ENCODE data around the gene HES5.
"Not testable (repeated sequence)": the region's sequence is repeated elsewhere in the genome, so short reads cannot be mapped to it uniquely, and the experiment has no call there.

Gene HES5

DNA sequence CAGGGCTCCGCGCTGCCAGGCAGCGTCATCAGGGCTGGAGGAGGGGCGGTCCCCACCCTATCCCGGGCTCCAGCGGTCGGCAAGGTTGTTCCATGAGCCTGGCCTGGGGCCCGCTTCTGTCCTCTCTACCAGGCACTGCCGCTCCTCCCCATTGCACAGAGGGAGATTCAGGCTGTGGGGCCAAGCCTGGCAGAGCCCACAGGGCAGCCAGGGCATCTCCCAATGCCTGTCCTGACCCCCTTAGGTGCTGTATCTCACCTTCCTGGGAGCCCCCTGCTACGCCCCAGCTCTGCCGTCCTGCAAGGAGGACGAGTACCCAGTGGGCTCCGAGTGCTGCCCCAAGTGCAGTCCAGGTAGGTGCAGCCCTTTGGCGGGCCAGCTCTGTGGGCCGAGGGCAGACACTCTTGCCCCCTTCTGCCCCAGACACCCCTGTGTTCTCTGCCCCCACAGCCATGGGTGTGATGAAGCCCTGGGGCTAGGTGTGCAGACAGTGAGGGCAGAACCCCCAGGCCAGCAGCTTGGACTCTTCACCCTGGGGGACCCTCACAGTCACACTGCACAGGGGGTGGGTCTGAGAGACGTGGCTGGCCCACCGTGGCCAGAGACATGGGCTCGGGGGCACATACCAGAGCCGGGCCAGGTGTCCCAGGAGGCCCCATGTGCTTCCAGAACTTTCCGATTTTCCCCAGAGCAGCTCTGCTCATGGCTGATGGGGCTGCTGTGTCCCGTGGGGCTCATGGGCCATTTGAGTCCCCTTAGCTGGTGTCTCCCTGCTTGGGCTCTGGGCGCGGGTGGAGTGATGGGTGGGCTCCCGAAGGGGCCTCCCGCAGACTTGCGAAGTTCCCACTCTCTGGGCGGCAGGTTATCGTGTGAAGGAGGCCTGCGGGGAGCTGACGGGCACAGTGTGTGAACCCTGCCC lies 27.7 kb upstream of the HES5 start:
- Mint-ChIP-seq H3K4me3 (peak overlapping the region; percentile 93 to 98), H3K9me3 (no peaks in the 10 kb centered on the region), H3K27me3 (no peaks in the 10 kb centered on the region), H3K36me3 (ENCODE audit: insufficient read depth) (peaks cover 35% of the 10 kb centered on the region), H3K4me1 (ENCODE audit: low read depth in 2 of 2) (peaks cover 44 to 46% of the 10 kb centered on the region in 2 donors), H3K27ac (peak overlapping the region; percentile 96 to 99)
- DNase-seq = no peak
- no peak for ATAC-seq (replicated peaks)

DNA sequence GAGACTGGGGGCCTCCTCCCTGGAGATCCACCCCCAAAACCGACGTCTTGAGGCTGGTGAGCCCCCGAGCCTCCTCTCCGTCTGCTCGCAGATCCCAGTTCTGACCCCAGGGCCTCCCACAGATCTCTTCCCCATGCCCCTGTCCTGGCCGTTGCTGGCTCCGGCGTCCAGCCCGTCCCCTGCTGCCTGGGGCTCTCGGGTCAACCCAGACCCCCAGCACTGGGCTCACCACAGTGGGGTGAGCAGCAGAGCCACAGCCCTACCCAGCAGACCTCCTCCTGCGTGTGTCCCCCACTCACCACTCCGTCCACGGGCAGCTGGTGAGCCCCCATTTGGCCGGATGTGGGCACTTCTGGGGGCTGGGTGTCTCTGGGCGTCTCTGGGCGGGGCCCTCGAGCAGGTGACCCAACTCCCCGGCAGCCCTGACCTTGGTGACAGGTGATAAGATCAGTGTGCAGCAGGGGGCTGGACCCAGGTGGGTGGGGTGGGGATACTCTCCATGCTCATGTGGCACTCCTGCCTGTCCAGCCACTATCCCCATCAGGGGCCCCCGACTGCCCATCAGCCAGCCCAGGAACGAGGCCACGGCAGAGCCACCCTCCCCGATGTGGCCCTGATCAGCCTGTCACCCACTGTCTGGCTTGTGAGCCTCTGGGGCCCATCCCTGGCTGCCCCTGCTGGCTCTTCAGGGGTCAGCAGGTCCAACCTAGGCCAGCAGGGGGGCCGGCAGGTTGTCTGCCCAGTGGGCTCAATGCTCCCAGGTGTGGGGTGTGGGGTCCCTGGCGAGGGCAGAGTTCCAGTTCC lies 26.8 kb upstream of the HES5 start:
- Mint-ChIP-seq H3K27ac (peak overlapping the region; percentile 96 to 99), H3K4me3 (peak overlapping the region; percentile 93 to 98), H3K4me1 (ENCODE audit: low read depth in 2 of 2) (peaks cover 44 to 46% of the 10 kb centered on the region in 2 donors), H3K36me3 (ENCODE audit: insufficient read depth) (peaks cover 35% of the 10 kb centered on the region), H3K9me3 (no peaks in the 10 kb centered on the region), H3K27me3 (no peaks in the 10 kb centered on the region)
- ATAC-seq (replicated peaks) (peak; percentile 15), DNase-seq (peak; percentile 22 to 32 (median 30))

DNA sequence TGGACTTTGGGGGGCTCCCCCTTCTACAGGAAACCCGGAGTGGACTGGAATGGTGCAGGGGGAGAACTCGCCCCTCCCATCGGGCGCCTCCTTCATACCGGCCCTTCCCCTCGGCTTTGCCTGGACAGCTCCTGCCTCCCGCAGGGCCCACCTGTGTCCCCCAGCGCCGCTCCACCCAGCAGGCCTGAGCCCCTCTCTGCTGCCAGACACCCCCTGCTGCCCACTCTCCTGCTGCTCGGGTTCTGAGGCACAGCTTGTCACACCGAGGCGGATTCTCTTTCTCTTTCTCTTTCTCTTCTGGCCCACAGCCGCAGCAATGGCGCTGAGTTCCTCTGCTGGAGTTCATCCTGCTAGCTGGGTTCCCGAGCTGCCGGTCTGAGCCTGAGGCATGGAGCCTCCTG lies 26.2 kb upstream of the HES5 start, which contains the start of gene TNFRSF14:
Gene TNFRSF14 (plus strand): TSS at position 95 of the 401 bp plus-strand sequence. CDS start 294 bp downstream, at position 389.
- Mint-ChIP-seq H3K4me3 (peak within 1 kb of the TSS; percentile 93 to 98), H3K27me3 (no peaks in the 10 kb centered on the region), H3K36me3 (ENCODE audit: insufficient read depth) (peaks cover 35% of the 10 kb centered on the region), H3K9me3 (no peaks in the 10 kb centered on the region), H3K4me1 (ENCODE audit: low read depth in 2 of 2) (peaks cover 40 to 43% of the 10 kb centered on the region in 2 donors), H3K27ac (peak within 1 kb of the TSS; percentile 96 to 99)
- ATAC-seq (replicated peaks) (peak; percentile 76), DNase-seq (peak; percentile 67 to 73 (median 71))

DNA sequence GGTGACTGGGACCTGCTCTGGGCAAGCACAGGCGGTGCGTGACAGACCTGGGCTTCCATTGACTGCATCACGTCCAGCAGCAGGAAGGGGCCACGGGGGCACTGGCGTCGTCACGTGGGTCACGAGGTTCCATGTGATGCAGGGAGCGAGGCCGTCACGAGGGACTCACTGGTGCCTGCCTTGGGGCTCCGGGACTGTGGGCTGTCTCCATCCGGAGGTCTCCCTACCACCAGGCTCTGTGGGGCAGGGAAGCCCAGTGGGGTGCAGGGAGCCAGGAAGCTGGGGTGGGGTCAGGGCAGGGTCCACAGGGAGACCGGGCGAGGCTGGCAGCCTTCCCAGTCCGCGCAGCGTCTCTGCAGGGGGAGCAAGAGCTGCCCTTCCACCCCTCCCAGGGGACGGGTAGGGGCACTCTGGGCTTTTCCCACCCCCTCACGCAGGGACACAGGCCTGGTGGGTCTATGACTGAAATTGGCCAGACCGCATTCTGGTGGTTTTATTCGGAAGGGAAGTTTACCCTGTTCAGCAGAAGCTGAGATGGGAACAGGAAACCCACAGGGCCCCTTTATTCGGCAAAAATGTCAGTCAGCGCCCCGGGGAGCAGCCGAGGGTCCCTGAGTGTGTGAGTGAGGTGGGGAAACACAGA lies 25.7 kb upstream of the HES5 start:
- H3K27me3 Mint-ChIP-seq = no peaks in the 10 kb centered on the region
- H3K9me3 Mint-ChIP-seq = no peaks in the 10 kb centered on the region
- ATAC-seq (replicated peaks) (peak; percentile 64), DNase-seq (peak; percentile 67 to 70 (median 68))
- peak overlapping the region; percentile 93 to 98 for H3K4me3 Mint-ChIP-seq
- peaks cover 33% of the 10 kb centered on the region for H3K36me3 Mint-ChIP-seq (ENCODE audit: insufficient read depth)
- H3K27ac Mint-ChIP-seq = peak overlapping the region; percentile 96 to 99
- H3K4me1 Mint-ChIP-seq (ENCODE audit: low read depth in 2 of 2) = peaks cover 38 to 43% of the 10 kb centered on the region in 2 donors

DNA sequence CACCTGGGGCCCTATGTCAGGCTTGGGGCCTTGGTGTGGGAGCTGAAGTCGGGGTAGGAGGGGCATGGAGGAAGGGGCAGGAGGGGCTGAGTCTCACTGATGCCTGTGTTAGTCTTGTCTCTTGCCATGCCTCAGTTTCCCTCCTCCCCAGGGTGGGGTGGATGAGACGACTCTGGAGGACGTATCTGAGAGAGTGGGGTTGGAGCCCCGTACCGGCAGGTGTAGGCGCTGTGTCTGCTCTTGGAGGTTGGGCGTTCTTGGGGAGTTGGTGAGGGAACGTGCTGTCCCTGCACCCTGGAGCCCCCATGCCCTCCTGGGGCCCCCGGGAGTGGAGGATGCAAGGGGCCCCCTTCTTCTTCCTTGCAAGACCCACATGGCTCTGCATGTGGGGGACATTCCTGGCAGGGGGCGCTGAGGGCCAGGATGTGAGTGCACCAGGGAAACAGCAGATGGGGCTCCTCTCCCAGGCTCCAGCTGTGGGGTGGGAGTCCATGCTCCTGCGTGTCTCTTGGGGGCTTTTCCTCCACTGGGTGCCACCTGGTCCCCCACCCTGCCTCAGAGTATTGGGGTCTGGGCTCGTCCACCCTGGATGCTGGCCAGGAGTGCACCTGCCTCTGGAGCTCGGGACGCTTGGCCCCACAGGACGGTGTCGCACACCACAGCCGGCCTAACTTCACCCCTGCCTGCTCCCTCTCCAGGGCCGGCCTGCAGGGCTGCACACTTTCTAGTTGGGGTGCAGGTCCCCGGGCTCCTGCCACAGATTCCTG lies 24.7 kb upstream of the HES5 start:
- Mint-ChIP-seq H3K9me3 (no peaks in the 10 kb centered on the region), H3K27me3 (no peaks in the 10 kb centered on the region), H3K4me1 (ENCODE audit: low read depth in 2 of 2) (peaks cover 38 to 41% of the 10 kb centered on the region in 2 donors), H3K36me3 (ENCODE audit: insufficient read depth) (peaks cover 31% of the 10 kb centered on the region), H3K4me3 (peak overlapping the region; percentile 93 to 98), H3K27ac (peak overlapping the region; percentile 96 to 99)
- ATAC-seq (replicated peaks) = no peak
- peak in 2 of 3 experiments; percentile 27 to 38 for DNase-seq

DNA sequence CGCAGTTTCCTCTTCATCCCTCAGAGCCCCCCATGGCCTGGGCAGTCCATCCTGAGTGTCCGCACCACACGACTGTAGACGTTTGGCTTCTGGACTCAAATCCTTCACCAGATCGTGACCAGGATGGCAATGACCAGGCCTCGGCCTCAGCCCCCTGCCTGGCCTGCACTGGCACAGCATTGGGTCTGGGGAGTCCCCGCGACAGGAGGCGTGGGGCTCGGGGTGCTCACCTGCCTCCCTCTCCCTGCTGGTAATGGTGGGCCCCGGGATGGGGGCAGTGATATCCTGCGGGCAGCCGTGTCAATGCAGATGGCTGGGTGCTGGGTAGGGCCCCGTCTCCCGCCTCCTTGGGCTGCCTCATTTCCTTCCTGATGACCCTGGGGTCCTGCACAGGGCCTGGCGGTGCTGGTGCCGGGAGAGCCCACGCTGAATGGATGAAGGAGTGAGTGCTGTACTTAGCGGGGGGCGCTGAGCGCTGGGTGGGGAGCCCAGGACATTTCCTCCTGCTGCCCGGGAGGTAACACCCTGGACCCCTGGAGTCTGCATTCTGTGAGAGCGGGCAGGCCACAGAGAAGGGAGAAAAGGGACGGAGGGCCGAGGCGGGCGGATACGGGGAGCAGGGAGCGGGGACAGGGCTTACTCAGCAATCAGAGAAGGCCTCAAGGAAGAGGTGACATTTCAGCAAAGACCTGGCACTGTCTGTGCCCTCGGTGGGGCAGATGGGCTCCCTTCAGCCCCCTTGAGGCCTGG lies 24.0 kb upstream of the HES5 start:
- DNase-seq (no peak), ATAC-seq (replicated peaks) (no peak)
- Mint-ChIP-seq H3K4me3 (peak overlapping the region; percentile 93 to 98), H3K9me3 (no peaks in the 10 kb centered on the region), H3K36me3 (ENCODE audit: insufficient read depth) (peaks cover 24% of the 10 kb centered on the region), H3K4me1 (ENCODE audit: low read depth in 2 of 2) (peaks cover 39 to 43% of the 10 kb centered on the region in 2 donors), H3K27me3 (no peaks in the 10 kb centered on the region), H3K27ac (peak overlapping the region; percentile 96 to 99)

DNA sequence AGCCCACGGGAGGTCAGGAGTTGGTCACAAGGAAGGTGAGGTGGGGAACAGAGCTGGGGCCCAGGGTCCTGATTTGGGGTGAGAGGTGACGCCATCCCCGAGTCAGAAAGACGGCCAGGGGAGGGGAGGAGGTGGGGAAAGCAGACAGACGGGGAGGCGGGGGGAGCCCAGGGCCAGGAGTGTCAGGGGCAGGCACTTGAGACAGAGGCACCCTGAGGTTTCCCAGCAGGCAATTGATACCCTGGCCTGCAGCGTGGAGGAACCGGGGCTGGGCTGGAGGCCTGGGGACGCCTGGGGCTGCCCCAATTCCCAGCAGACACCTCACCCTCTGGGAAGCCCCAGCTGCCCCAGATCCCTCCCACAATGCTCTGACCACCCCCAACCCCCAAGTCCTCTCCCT lies 23.0 kb upstream of the HES5 start:
- not testable (repeated sequence) for DNase-seq; ATAC-seq (replicated peaks); H3K4me3 Mint-ChIP-seq; H3K27ac Mint-ChIP-seq; H3K9me3 Mint-ChIP-seq; H3K27me3 Mint-ChIP-seq
- Mint-ChIP-seq H3K36me3 (ENCODE audit: insufficient read depth) (peaks cover 26% of the 10 kb centered on the region), H3K4me1 (ENCODE audit: low read depth in 2 of 2) (peaks cover 41 to 42% of the 10 kb centered on the region in 2 donors)

DNA sequence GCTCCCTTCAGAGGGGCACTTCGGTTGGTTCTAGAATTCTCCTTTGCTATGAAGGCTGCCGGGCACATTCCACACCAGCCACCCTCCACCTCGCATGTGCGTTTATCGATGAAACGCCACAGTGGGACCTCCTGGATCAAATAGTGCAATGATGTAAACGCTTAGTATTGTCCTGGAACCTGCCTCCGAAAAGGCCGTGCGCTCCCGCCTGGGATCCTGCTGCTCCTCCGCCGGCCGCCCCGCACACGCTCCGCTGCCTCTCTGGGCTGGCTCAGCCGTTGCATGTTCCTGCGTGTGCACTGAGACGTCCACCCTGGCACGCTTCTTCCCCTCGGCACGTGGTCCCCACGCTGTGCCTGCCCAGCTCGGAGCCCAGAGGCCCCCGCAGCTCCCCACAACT lies 22.1 kb upstream of the HES5 start:
- H3K27ac Mint-ChIP-seq = peak overlapping the region in 1 of 2 donors; percentile 62
- peaks cover 36 to 43% of the 10 kb centered on the region in 2 donors for H3K4me1 Mint-ChIP-seq (ENCODE audit: low read depth in 2 of 2)
- peaks cover 35% of the 10 kb centered on the region for H3K36me3 Mint-ChIP-seq (ENCODE audit: insufficient read depth)
- H3K27me3 Mint-ChIP-seq = no peaks in the 10 kb centered on the region
- no peaks in the 10 kb centered on the region for H3K9me3 Mint-ChIP-seq
- no peak for ATAC-seq (replicated peaks)
- no peak overlapping the region for H3K4me3 Mint-ChIP-seq
- no peak for DNase-seq

DNA sequence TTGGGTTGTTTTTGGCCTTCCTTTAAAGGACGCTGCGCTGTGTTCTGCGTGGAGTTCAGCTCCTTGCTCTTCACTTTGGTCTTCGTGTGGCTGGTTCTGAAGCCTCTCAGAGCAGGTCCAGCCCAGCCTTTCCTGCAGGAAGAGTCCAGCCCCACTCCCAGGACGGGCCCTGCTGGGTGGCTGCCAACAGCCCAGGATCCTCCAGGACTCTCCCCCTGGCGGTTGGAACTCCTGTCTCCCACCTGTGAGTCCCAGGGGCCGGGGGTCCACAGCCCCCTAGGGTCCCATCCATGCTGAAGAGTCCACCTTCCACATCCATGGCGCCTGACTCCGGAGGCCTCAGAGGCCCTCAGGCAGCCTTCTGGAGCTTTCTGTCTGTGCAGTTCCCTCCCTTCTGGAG lies 21.5 kb upstream of the HES5 start:
- H3K9me3 Mint-ChIP-seq; ATAC-seq (replicated peaks); DNase-seq; H3K4me3 Mint-ChIP-seq; H3K27me3 Mint-ChIP-seq: not testable (repeated sequence)
- peak overlapping the region in 1 of 2 donors; percentile 62 for H3K27ac Mint-ChIP-seq
- peaks cover 38% of the 10 kb centered on the region for H3K36me3 Mint-ChIP-seq (ENCODE audit: insufficient read depth)
- peaks cover 34 to 42% of the 10 kb centered on the region in 2 donors for H3K4me1 Mint-ChIP-seq (ENCODE audit: low read depth in 2 of 2)

DNA sequence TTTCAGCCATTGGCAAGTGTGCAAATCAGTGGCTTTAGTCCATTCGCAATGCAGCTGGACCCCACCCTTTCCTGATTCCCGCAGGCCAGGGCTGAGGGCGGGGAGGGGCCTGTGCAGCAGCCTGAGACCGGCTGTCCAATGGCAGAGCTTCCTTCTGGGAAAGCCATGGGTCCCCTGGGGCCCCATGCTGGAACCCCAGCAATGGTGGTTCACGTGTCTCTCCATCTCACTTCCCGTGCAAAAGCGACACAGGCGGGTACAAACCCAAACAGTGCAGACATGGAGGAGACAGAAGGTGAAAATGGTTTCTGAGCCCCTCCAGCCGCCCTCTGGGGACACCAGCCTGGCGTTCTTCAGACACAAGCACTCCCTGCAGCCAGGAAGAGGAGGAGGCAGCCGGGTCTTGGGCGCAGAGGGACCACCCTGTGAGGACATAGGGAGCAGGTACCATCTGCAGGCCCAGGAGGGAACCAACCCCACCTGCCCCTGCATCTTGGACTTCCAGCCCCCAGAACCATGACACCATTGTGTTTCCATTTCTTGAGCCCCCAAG lies 20.3 kb upstream of the HES5 start:
- not testable (repeated sequence) for ATAC-seq (replicated peaks); H3K9me3 Mint-ChIP-seq; DNase-seq; H3K27me3 Mint-ChIP-seq
- peak overlapping the region in 1 of 2 donors; percentile 94 for H3K27ac Mint-ChIP-seq
- H3K4me3 Mint-ChIP-seq = peak overlapping the region in 1 of 2 donors; percentile 48
- H3K4me1 Mint-ChIP-seq (ENCODE audit: low read depth in 2 of 2) = peaks cover 23 to 36% of the 10 kb centered on the region in 2 donors
- H3K36me3 Mint-ChIP-seq (ENCODE audit: insufficient read depth) = peaks cover 33% of the 10 kb centered on the region

DNA sequence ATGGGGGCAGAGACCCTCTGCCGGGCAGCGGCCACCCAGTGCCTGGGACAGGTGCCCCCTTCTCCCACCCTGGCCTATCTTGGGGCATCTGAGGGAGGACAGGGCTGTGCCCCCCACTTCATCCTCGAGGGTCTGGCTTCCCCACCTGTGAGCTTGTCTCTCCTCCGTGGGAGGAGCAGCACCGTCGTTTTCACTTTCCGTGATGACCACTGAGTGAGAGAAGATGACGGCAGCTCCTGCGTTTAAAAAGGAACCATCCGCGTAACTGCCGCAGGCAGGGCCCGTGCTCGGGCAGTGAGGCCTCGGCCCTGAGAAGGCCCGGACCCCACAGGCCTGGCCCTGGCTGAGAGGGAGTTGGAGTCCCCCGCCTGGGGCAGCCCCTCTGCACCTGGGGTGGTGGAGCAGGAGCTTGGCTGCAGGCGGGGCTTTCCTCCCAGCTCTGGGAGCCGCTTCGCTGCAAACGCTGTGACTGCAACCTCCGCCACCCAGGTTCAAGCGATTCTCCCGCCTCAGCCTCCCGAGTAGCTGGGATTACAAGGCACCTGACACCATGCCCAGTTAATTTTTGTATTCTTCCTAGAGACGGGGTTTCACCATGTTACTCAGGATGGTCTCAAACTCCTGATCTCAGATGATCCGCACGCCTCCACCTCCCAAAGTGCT lies 19.4 kb upstream of the HES5 start:
- peak overlapping the region; percentile 88 to 92 for H3K4me3 Mint-ChIP-seq
- not testable (repeated sequence) for ATAC-seq (replicated peaks); H3K27me3 Mint-ChIP-seq

More for the DNA sequence above, 19.4 kb upstream of the HES5 start:
- DNase-seq, H3K9me3 Mint-ChIP-seq: not testable (repeated sequence)
- Mint-ChIP-seq H3K27ac (peak overlapping the region; percentile 94 to 98), H3K36me3 (ENCODE audit: insufficient read depth) (peaks cover 33% of the 10 kb centered on the region), H3K4me1 (ENCODE audit: low read depth in 2 of 2) (peaks cover 16 to 30% of the 10 kb centered on the region in 2 donors)

All from effector memory CD8-positive, alpha-beta T cell (primary cell).